ENCODE results near the gene MST1R.
"Not testable (repeated sequence)": the region's sequence is repeated elsewhere in the genome, so short reads cannot be mapped to it uniquely, and the experiment has no call there.

The MST1R gene

DNA sequence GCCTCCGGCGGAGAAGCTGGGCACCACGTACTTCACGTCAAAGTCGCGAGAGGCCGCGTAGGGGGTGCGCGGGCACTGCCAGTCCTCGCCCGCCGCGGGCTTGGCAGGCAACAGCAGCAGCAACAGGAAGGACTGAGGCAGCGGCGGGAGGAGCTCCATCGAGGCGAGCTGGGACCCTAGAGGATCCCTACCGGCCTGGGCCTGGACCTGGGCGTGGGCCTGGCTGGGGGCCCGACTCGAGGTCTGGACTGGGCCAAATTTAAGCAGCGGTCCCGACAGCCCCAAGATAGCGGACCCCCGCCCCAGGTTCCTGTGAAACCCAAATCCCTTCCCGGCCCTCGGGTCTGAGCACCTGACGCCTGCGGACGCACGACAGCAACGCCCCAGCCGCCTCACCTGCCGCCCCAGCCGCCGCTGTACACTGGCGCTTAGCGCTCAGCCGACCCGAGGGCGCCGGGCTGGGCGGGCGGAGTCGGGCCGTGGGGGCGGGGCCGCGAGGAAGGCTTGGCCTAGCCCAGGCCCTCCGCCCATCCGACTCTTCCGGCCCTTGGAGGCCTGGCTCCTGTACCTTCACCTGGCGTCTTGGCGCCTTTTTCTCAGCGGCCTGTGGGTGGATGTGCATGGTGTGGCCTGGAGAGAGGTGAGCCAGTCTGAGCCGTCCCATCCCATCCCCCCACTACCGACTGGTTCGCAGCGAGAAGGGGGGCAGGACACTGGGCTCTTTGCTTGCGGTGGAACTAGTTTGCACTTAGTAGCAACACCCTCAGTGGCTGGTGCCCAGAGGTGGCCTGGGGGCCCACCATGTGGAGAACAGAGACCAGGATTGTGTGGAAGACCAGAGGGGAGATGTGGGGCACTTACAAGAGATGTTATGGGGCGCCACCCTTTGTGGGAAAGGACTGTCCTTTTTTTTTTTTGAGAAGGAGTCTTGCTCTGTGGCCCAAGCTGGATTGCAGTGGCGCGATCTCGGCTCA is at the start of gene MST1R:
TSS of gene MST1R (minus strand) at position 423 of the 974 bp plus-strand sequence. CDS start at position 159, 264 bp downstream.
- DNase-seq, result peak; percentile 76

GRCh38 chr3:49952924-49953323 is 49.3 kb upstream of the MST1R start:
- no peak for DNase-seq

GRCh38 chr3:49942651-49943050 is 39.0 kb upstream of the MST1R start:
- no peak for DNase-seq

DNA sequence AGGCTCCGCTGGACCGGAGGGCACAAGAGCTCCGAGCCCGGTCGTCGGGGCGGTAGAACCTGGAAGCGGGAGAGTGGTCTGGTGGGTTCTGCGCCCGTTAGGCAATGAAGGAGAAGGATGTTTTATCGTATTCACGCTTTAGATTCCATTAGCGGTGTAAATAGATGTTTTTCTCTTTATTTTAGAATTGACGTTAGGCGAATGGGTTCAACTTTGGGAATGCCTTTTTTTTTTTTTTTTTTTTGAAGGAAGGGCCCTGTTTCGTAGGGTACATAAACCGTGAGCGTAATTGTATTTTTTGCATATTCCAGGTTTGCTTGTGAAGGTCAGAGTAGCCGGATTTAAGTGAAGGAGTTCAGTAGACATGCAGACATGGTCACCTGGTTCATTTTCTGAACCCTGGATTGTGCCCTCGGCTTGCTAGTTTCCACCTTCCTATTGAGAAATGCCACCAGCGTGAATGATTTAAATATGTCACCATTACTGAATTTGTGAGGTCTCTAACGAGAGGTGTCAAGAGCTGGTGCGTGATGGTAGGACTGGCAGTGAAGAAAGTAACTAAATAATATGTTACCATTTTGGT is 37.1 kb upstream of the MST1R start:
- no peak for DNase-seq

GRCh38 chr3:49939858-49940666 is 36.4 kb upstream of the MST1R start, which contains the start of gene RBM6:
TSS of gene RBM6 (plus strand) at chr3:49940150. CDS start at chr3:49962642, 22,492 bp downstream.
- peak; percentile 95 for DNase-seq

GRCh38 chr3:49937090-49937489 is 33.4 kb upstream of the MST1R start:
- DNase-seq, result no peak

DNA sequence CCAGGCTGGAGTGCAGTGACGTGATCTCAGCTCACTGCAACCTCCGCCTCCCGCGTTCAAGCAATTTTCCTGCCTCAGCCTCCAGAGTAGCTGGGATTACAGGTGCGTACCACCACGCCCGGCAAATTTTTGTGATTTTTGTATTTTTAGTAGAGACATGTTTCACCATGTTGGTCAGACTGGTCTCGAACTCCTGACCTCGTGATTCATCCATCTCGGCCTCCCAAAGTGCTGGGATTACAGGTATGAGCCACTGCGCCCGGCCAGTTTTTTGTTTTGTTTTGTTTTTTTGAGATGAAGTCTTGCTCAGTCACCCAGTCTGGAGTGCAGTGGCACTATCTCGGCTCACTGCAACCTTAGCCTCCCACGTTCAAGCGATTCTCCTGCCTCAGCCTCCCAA is 28.6 kb upstream of the MST1R start:
- DNase-seq, result not testable (repeated sequence)

- DNase-seq, result no peak
These were observed 27.2 kb upstream of the MST1R start for GRCh38 chr3:49930922-49931321.

GRCh38 chr3:49930168-49930690 is 26.6 kb upstream of the MST1R start:
- DNase-seq, result no peak

GRCh38 chr3:49929291-49930167 is 25.9 kb upstream of the MST1R start, which contains the start of gene MON1A:
TSS of gene MON1A (minus strand) at chr3:49929811. CDS start at chr3:49913346, 16,465 bp downstream.
- peak; percentile 86 for DNase-seq

DNA sequence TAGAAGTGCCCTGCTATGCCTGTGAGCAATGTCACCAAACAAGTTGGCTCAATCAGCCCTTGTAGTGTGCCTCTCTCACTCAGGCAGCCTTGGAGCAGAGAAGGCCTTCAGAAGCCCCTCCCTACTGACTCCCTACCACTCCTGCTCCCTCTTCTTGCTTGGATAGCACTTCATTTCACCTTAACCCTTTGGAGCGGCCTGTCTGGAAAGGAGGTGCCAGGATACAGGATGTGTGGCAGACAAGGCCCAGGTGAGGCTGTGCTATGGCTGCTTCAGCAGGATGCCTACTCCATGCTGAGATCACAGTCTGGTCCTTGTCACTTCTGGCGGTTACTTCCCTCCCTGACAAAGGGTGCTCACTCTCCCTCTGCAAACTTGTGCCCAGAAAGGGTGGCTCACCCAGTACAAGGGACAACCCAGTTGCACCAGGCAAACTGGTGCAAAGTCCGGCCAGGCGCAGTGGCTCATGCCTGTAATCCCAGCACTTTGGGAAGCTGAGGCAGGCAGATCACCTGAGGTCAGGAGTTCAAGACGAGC is 24.9 kb upstream of the MST1R start:
- DNase-seq, result no peak

DNA sequence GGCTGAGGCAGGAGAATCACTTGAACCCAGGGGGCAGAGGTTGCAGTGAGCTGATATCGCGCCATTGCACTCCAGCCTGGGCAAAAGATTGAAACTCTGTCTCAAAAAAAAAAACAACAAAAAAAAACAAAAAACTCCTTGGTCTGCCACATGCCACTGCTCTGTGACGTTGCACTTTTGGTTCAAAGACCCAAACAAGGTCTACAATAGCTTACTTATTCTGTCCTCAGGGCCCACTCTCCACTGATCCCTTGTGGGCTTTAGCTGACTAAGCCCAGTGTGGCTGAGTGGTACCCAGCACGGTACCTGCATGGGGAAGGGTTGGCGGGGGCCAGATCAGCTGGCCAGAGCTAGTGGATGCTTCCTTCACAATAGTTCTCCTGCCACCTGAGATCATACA is 24.1 kb upstream of the MST1R start:
- DNase-seq, result no peak

- DNase-seq, result no peak
These were observed 22.6 kb upstream of the MST1R start for GRCh38 chr3:49926117-49926728.

DNA sequence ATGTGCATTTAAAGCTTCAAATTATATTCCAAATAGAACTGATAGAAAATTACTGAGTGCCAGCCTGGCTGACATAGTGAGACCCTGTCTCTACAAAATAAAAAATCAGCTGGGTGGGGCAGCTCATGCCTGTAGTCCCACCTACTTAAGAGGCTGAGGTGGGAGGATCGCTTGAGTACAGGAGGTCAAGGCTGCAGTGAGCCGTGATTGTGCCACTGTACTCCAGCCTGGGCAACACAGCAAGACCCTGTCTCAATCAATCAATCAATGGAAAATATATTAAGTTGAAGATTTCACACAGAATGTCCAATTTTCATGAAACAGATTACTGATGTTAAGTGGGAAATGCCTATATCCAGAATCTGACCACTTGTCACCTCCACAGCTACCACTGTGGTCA is 21.8 kb upstream of the MST1R start:
- DNase-seq, result no peak

- DNase-seq, result no peak
These were observed 21.0 kb upstream of the MST1R start for GRCh38 chr3:49924683-49925082.

GRCh38 chr3:49917806-49918590 is 14.3 kb upstream of the MST1R start:
- DNase-seq, result not testable (repeated sequence)

DNA sequence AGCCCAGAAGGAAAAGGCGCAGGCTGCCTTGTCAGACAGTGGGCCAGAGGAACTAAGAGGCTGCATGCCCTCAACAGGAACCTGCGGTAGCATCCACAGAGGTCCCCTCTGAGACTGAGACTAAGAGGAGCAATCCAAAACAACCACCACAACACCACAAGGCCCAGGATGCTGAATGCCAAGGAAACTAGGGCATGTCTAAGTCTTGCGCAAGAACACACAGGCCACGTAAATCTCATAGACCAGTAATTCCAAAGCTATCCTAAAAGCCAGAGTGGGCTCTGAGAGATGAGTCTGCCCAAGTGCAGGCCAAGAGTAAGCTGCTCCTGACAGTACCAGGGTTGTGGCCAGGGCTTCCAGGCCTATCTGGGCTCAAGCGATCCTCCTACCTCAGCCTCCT is 13.0 kb upstream of the MST1R start:
- no peak for DNase-seq

DNA sequence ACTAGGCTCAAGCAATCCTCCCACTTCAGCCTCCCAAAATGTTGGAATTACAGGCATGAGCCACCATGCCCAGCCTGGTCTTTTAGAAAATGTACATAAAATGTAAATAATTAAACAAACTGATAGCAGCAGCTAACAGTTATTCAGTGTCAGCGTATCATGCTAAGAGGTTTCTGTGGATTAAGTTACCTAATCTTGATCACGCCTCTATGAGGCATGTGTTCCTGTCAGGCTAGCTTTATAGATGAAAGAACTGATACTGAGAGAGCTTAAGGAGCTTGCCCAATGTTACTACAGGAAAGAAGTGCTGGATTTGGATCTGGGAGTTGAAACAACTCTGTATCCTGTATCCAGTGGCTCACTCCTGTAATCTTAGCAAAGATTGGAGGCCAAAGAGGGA is 11.2 kb upstream of the MST1R start:
- no peak for DNase-seq

- DNase-seq, result no peak
These were observed 9.2 kb upstream of the MST1R start for GRCh38 chr3:49912881-49913281.

- DNase-seq, result no peak
These were observed 7.9 kb upstream of the MST1R start for GRCh38 chr3:49911611-49912010.
